ENCODE results near the gene MXRA7.
"Not testable (repeated sequence)": the region's sequence is repeated elsewhere in the genome, so short reads cannot be mapped to it uniquely, and the experiment has no call there.

Gene MXRA7

GRCh38 chr17:76735586-76736348 lies 25.0 kb upstream of the MXRA7 start:
- no peak for DNase-seq (ENCODE audit: low read depth, low spot score)

DNA sequence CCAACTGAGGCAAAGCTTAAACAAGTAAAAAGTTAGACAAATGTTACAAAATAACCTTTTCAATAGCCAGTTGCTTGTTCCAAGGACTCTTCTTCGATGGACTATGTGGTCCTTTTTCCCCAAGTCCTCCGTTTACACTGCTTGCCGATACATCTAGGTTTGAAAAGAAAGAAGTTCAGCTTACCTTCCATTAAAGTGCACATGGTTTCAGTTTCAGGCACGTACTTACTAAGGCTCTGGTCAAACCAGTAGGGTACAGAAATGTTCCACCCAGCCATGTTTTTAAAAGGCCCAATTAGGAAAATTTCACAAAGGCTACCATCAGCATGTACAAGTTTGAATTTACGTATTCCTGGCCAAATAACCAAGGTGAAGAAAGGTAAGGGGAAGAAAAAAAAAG lies 24.2 kb upstream of the MXRA7 start:
- no peak for DNase-seq (ENCODE audit: low read depth, low spot score)

- no peak for DNase-seq (ENCODE audit: low read depth, low spot score)
Measured at GRCh38 chr17:76734080-76734840, 23.5 kb upstream of the MXRA7 start.

DNA sequence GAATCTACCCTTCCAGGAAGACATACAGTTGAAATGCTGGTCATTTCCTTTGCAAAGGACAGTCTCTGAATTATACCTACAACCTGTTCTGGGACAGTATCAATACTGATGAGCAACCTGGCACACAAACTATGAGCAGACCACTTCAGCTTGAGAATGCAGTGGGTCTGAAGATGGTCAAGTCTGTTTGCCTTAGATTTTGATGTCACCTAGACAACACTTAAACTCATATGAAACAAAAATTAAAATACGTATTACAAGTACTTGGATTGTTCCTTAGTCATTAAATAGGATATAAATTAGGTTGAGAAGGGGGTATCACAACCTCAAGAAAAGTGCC lies 22.8 kb upstream of the MXRA7 start:
- no peak for DNase-seq (ENCODE audit: low read depth, low spot score)

DNA sequence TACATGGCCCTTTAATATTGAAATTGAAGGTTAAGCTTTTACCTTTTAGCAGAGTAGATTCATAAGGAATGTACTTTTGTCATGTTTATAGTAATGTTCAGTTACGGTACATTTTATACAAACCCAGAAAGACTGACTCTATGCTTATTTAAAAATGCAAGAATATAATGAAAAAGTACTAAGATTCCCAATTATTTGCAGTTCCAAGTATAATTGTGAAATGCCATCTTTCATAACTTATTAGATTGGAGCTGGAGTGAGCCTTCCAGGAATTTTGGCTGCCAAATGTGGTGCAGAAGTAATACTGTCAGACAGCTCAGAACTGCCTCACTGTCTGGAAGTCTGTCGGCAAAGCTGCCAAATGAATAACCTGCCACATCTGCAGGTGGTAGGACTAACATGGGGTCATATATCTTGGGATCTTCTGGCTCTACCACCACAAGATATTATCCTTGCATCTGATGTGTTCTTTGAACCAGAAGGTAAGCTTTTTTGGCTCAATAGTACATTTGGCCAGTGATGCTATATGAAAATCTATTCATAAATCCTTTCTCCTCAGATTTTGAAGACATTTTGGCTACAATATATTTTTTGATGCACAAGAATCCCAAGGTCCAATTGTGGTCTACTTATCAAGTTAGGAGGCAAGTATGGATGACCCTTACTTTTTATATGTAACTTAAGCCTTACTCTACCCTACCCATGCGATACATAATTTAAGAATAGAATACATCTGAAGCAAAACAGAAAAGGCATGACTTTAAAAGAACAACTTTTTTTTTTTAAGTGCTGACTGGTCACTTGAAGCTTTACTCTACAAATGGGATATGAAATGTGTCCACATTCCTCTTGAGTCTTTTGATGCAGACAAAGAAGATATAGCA lies 22.2 kb upstream of the MXRA7 start:
- DNase-seq (ENCODE audit: low read depth, low spot score): no peak

GRCh38 chr17:76731800-76732733 lies 21.3 kb upstream of the MXRA7 start:
- not testable (repeated sequence) for DNase-seq (ENCODE audit: low read depth, low spot score)

- DNase-seq (ENCODE audit: low read depth, low spot score): no peak
Measured at GRCh38 chr17:76727745-76728456, 17.1 kb upstream of the MXRA7 start.

DNA sequence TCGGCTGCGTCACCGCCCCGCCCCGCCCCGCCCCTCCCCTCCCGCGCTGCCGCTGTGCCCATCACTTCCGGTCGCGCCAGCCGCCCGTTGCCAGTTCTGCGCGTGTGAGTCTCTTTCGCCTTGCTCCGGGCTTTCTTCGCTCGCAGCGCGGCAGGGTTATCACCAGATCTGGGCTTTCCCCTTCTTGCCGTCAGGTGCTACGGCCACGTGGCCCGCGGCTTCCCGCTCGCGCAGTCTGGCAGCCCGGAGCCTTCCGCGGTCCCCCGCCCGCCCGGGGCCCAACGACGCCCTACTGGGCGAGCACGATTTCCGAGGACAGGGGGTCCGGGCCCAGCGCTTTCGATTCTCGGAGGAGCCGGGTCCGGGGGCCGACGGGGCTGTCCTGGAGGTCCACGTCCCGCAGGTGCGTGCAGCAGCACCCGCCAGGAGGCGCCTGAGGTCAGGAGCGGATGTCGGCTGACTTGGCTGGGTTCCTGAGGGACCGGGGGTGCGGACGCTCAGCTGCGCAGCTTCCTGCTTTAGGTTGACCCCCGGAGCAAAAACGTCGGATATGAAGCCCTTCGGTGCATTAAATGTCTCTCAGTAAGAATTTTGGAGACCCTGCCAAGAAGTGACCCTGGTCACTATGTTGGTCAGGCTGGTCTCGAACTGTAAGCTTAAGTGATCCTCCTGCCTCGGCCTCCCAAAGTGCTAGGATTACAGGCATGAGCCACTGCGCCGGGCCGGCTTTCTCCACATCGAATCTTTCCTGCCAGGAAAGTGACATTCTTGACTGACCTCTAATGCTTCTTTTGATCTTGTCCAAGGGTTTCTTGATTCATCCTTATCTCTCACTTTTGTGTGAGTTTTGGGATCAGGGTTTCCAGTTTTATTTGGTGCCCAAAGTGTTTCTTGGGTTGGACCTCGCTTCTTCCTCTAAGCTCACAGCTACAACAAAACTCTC lies 16.3 kb upstream of the MXRA7 start, which contains the start of gene METTL23:
Gene METTL23, plus strand, starts transcription at position 64 of the 943 bp plus-strand sequence. CDS start 2,872 bp downstream, outside the sequence.
- DNase-seq (ENCODE audit: low read depth, low spot score): no peak

GRCh38 chr17:76726231-76726775 lies 15.5 kb upstream of the MXRA7 start, which contains the start of gene JMJD6:
Gene JMJD6 (minus strand): TSS chr17:76726606. CDS start chr17:76726475, 131 bp downstream.
- DNase-seq (ENCODE audit: low read depth, low spot score): peak; percentile 91

- DNase-seq (ENCODE audit: low read depth, low spot score): no peak
Measured at GRCh38 chr17:76725580-76726230, 14.9 kb upstream of the MXRA7 start.

DNA sequence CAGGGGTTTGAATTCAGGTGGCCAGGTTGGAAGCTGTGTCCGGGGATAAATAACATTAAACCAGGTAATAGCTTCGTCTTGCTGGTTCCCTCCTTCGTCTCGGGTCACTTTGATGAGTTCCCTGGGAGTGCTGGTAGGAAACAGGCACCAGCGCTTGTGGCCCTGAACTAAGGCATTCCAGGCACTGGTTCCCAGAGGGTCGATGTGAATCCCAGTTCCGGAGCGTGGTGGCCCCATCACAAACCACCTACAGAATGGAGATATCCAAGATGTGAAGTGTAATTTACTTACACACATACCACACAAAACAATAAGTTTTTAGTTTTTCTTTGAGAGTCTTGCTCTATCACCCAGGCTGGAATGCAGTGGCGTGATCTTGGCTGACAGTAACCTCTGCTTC lies 13.0 kb upstream of the MXRA7 start:
- DNase-seq (ENCODE audit: low read depth, low spot score): no peak

DNA sequence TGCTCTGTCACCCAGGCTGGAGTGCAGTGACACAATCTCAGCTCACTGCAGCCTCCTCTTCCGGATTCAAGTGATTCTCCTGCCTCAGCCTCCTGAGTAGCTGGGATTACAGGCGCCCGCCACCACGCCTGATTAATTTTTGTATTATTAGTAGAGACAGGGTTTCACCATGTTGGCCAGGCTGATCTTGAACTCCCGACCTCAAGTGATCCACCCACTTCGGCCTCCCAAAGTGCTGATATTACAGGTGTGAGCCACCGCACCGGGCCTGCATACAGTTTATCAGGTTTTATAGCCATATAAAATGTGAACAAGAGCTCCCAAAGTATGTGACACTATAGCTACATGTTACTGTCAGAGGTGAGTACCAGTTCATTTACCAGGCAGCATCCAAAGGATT lies 12.2 kb upstream of the MXRA7 start:
- not testable (repeated sequence) for DNase-seq (ENCODE audit: low read depth, low spot score)

GRCh38 chr17:76722279-76722678 lies 11.5 kb upstream of the MXRA7 start:
- no peak for DNase-seq (ENCODE audit: low read depth, low spot score)

DNA sequence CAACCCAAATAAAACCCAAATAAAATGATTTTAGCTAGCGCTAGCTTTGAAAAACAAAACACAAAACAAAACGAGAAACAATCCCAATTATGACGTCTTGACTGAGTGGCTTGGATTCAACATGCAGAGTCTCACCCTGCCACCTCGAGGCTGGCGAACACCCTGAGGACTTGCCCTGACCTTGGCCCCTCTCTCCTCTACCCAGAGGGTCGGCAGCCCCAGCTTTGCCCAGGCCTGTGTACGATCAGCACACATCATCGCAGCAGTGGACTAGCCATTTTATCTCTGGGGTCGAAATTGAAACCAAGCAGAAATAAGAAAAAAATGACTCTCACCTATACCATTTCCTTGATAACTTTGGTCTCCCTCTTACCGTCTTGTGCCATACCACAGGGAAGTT lies 10.7 kb upstream of the MXRA7 start:
- no peak for DNase-seq (ENCODE audit: low read depth, low spot score)

- DNase-seq (ENCODE audit: low read depth, low spot score): no peak
Measured at GRCh38 chr17:76720941-76721340, 10.2 kb upstream of the MXRA7 start.

GRCh38 chr17:76720211-76720610 lies 9.4 kb upstream of the MXRA7 start:
- no peak for DNase-seq (ENCODE audit: low read depth, low spot score)

- no peak for DNase-seq (ENCODE audit: low read depth, low spot score)
Measured at GRCh38 chr17:76718516-76718915, 7.8 kb upstream of the MXRA7 start.

- DNase-seq (ENCODE audit: low read depth, low spot score): no peak
Measured at GRCh38 chr17:76716839-76717215, 6.1 kb upstream of the MXRA7 start.

Measured in smooth muscle cell of the brain vasculature (primary cell).